HG02885 (cell line): ENCODE results near the gene FGF2.
A peak's percentile ranks its signal among the peaks of the same experiment; 100 is the strongest.

Source experiments
- ATAC-seq: cut with Tn5 transposase; IDR thresholded peaks from one replicate; pipeline ENCODE4 v1.9.1; 2021; ENCODE audit warnings: mild to moderate bottlenecking; ENCODE audit not compliant: unreplicated experiment, poor library complexity

FGF2 gene

GRCh38 chr4:122882857-122883735 is 56.5 kb downstream of the FGF2 start:
- no peak for ATAC-seq

- no peak for ATAC-seq
Observed at GRCh38 chr4:122884499-122884898, 57.9 kb downstream of the FGF2 start.

GRCh38 chr4:122889726-122890125 is 63.1 kb downstream of the FGF2 start:
- ATAC-seq = no peak

- peak; percentile 78 for ATAC-seq
Observed at GRCh38 chr4:122890147-122890795, 63.6 kb downstream of the FGF2 start.

- no peak for ATAC-seq
Observed at GRCh38 chr4:122894827-122895226, 68.2 kb downstream of the FGF2 start.

GRCh38 chr4:122895336-122895995 is 68.8 kb downstream of the FGF2 start:
- ATAC-seq = no peak

GRCh38 chr4:122896270-122896669 is 69.6 kb downstream of the FGF2 start:
- no peak for ATAC-seq

- no peak for ATAC-seq
Observed at GRCh38 chr4:122898370-122899150, 71.9 kb downstream of the FGF2 start.

- ATAC-seq = no peak
Observed at GRCh38 chr4:122899682-122900081, 73.1 kb downstream of the FGF2 start.

GRCh38 chr4:122900314-122900713 is 73.7 kb downstream of the FGF2 start:
- ATAC-seq = no peak

GRCh38 chr4:122901247-122902010 is 74.8 kb downstream of the FGF2 start:
- no peak for ATAC-seq

- no peak for ATAC-seq
Observed at GRCh38 chr4:122903766-122904288, 77.2 kb downstream of the FGF2 start.

- no peak for ATAC-seq
Observed at GRCh38 chr4:122906859-122907305, 80.3 kb downstream of the FGF2 start.

- no peak for ATAC-seq
Observed at GRCh38 chr4:122908223-122908622, 81.6 kb downstream of the FGF2 start.

- no peak for ATAC-seq
Observed at GRCh38 chr4:122909683-122910082, 83.1 kb downstream of the FGF2 start.

GRCh38 chr4:122911588-122911987 is 85.0 kb downstream of the FGF2 start:
- no peak for ATAC-seq

GRCh38 chr4:122912810-122913575 is 86.4 kb downstream of the FGF2 start:
- no peak for ATAC-seq

GRCh38 chr4:122914292-122914904 is 87.8 kb downstream of the FGF2 start:
- peak; percentile 97 for ATAC-seq
